DMS53 (cell line): ENCODE results near the gene DSEL.

ENCODE experiments used
- DNase-seq: peaks from one replicate; lab custom pipeline; 2025; lab: John Stamatoyannopoulos, UW

Gene DSEL

GRCh38 chr18:67500522-67501205 lies 15.9 kb downstream of the DSEL start:
- DNase-seq, result no peak

- DNase-seq, result no peak
Observed at GRCh38 chr18:67496469-67496868, 20.1 kb downstream of the DSEL start.

GRCh38 chr18:67486534-67486933 lies 30.0 kb downstream of the DSEL start:
- DNase-seq, result no peak

GRCh38 chr18:67485655-67486054 lies 30.9 kb downstream of the DSEL start:
- no peak for DNase-seq

- DNase-seq, result no peak
Observed at GRCh38 chr18:67484458-67484857, 32.1 kb downstream of the DSEL start.

GRCh38 chr18:67483952-67484351 lies 32.6 kb downstream of the DSEL start:
- no peak for DNase-seq

GRCh38 chr18:67483237-67483636 lies 33.3 kb downstream of the DSEL start:
- DNase-seq, result no peak

- DNase-seq, result no peak
Observed at GRCh38 chr18:67478249-67478648, 38.3 kb downstream of the DSEL start.

- DNase-seq, result no peak
Observed at GRCh38 chr18:67477522-67477921, 39.0 kb downstream of the DSEL start.

- DNase-seq, result no peak
Observed at GRCh38 chr18:67476585-67476984, 39.9 kb downstream of the DSEL start.

GRCh38 chr18:67475673-67476072 lies 40.8 kb downstream of the DSEL start:
- DNase-seq, result no peak

- DNase-seq, result no peak
Observed at GRCh38 chr18:67468038-67468437, 48.5 kb downstream of the DSEL start.

- DNase-seq, result no peak
Observed at GRCh38 chr18:67467188-67467587, 49.3 kb downstream of the DSEL start.

GRCh38 chr18:67464499-67464898 lies 52.0 kb downstream of the DSEL start:
- no peak for DNase-seq

- peak; percentile 58 for DNase-seq
Observed at GRCh38 chr18:67463829-67464228, 52.7 kb downstream of the DSEL start.

- DNase-seq, result no peak
Observed at GRCh38 chr18:67456711-67457110, 59.8 kb downstream of the DSEL start.
